Heart left ventricle (tissue), 13 donors: ENCODE results near the gene ZNF197.

Experiments used
- CTCF ChIP-seq, 12 donors: fragments of 200-600 bp; sonication (generic) in 4 of 12; IDR thresholded peaks; one replicate each; pipeline versions ENCODE4 v1.5.0 to v1.8.0; 2018 to 2022; ENCODE audit warnings: antibody characterized with exemption in 12 of 12, mild to moderate bottlenecking in 5 of 12
- POLR2A ChIP-seq, 2 donors: fragments of 450-650 bp; IDR thresholded peaks; one replicate each; pipeline ENCODE4 v1.6.1; 2017; ENCODE audit warnings: antibody characterized with exemption in 2 of 2, mild to moderate bottlenecking in 2 of 2, moderate library complexity in 2 of 2
- donor health status: ischemic (EF 13 %, LVEDD 7.1; RV severe dilation, severe dysfunction).
- donor health status: DM: no; HTN: yes; CAD: no.
- donor health status: DM: no; HTN: no; CAD: no.
- donor health status: ischemic (EF 25% LVEDD 6.9; RV normal size, moderate dysfunction).
- donor health status: ischemic (EF 25% LVEDD 5.7; RV mildly dilated, moderate dysfunction).
- donor health status: ischemic (EF 35%, LVEDD 5.7; RV mildly dilated, moderate dysfunction).
- donor health status: nonischemic (EF 11% LVEDD 7.7; RV severe dilation, severe dysfunction).
- donor health status: DM: yes; HTN: yes; CAD: no.
- donor health status: PGD.
- donor health status: ischemic (EF 29% LVEDD 5.4; RV normal size, mild dysfunction).
- donor health status: nonischemic (EF 23%, LVEDD 6.1; RV moderate dilation, normal function).

DNA sequence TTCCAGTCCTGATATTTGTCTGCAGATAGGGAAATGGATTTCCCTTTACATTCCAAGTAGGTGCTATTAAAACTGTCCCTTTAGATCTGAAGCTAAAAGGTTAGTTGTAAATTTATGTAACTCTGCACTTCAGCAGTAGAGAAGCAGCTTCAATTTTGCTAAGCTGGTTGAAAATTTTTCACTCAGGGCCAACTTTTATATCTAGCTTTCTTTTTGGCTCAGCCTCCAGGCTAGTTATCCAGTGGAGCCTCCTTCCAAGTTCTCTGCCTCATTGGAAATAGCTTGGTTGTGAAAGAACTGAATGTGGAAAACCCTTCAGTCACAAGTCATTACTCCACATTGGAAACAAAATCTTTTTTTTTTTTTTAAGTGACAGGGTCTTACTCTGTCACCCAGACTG is 48.2 kb upstream of the ZNF197 start:
- TF ChIP-seq CTCF (IDR thresholded peaks at IDR 0.05) (no peak), POLR2A (IDR thresholded peaks at IDR 0.05) (no peak)
